GM12872 (cell line): ENCODE measurements around the gene LEKR1.

Experiments used
- TF ChIP-seq, protein P1 (sequence below): IDR thresholded peaks from 3 replicates; pipeline ENCODE4 v1.5.1; 2011; ENCODE audit warnings: low read depth, mild to moderate bottlenecking, low read length, moderate library complexity; ENCODE audit not compliant: insufficient read depth

Gene LEKR1

GRCh38 chr3:157094751-157095480 is 268.8 kb downstream of the LEKR1 start:
- TF ChIP-seq, protein P1, sequence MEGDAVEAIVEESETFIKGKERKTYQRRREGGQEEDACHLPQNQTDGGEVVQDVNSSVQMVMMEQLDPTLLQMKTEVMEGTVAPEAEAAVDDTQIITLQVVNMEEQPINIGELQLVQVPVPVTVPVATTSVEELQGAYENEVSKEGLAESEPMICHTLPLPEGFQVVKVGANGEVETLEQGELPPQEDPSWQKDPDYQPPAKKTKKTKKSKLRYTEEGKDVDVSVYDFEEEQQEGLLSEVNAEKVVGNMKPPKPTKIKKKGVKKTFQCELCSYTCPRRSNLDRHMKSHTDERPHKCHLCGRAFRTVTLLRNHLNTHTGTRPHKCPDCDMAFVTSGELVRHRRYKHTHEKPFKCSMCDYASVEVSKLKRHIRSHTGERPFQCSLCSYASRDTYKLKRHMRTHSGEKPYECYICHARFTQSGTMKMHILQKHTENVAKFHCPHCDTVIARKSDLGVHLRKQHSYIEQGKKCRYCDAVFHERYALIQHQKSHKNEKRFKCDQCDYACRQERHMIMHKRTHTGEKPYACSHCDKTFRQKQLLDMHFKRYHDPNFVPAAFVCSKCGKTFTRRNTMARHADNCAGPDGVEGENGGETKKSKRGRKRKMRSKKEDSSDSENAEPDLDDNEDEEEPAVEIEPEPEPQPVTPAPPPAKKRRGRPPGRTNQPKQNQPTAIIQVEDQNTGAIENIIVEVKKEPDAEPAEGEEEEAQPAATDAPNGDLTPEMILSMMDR = no peak
